Muscle of leg (tissue), 11 donors: ENCODE data around the gene ADGRL3. TPM values are rescaled to one million over a fixed set of nuclear protein-coding genes. Genes with fewer than 3 reads are reported as not detected.

Experiments used
- DNase-seq: peaks from one replicate; pipeline ENCODE4 v3.0.0; 2013
- H3K27ac ChIP-seq: one replicate; pipeline ENCODE4 v1.5.1; 2013; ENCODE audit warnings: mild to moderate bottlenecking, low read length, control low read depth
- H3K27me3 ChIP-seq: one replicate; pipeline ENCODE4 v1.6.1; 2013; ENCODE audit warnings: low read length; ENCODE audit not compliant: control insufficient read depth, insufficient read depth
- H3K36me3 ChIP-seq: one replicate; pipeline ENCODE4 v1.6.1; 2013; ENCODE audit warnings: low read length; ENCODE audit not compliant: control insufficient read depth, insufficient read depth
- H3K4me1 ChIP-seq: one replicate; pipeline ENCODE4 v1.6.1; 2013; ENCODE audit warnings: low read length; ENCODE audit not compliant: control insufficient read depth, insufficient read depth
- H3K4me3 ChIP-seq: one replicate; pipeline ENCODE4 v1.5.1; 2013; ENCODE audit warnings: low read length, control low read depth
- H3K9me3 ChIP-seq: replicated peaks from 2 replicates; pipeline ENCODE4 v1.6.1; 2013; ENCODE audit warnings: low read depth, low read length; ENCODE audit not compliant: control insufficient read depth
- WGBS: methylation state at CpG from one replicate; pipeline ENCODE4 v1.1.5; 2013; ENCODE audit warnings: missing lambda C conversion rate; ENCODE audit not compliant: insufficient coverage; 5-methylcytosine and 5-hydroxymethylcytosine counted together
- polyA plus RNA-seq, 8 donors: library from polyadenylated mRNA; unstranded; fragments of 120-200 nt; gene quantifications; one replicate each; pipeline versions ENCODE4 v1.2.1 to v1.2.3, GENCODE V29; 2013; ENCODE audit warnings: inconsistent platforms in 1 of 8, low replicate concordance in 1 of 8; ENCODE audit not compliant: insufficient read length in 8 of 8, insufficient read depth in 1 of 8
- total RNA-seq: library from RNA; stranded (reverse); fragments of 120-200 nt; gene quantifications from one replicate; pipeline ENCODE4 v1.2.4, GENCODE V29; 2013

Gene ADGRL3
- total and polyA plus RNA-seq, 9 donors: 11.8 to 40.7 (median 24.8) TPM

DNA sequence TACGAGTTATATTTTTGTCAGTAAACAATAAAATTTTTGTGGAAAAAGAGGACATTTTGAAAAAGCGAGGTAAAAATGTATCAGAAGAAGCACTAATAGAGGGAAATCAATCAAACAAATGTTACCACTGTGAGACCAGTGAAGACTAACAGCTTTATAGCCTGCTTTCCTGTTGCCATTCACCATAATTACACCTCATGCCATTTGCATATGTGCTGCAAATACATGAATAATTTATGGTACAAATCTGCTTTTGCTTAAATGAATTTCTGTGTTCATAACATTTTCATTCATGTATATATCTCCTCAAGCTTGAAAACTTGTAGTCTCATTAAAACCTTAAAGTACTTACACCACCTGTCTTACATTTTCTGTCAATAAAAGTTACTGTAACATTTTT lies 830.8 kb downstream of the ADGRL3 start:
- no peaks in the 10 kb centered on the region for H3K27me3 ChIP-seq
- DNase-seq: no peak
- no peaks in the 10 kb centered on the region for H3K36me3 ChIP-seq
- no CpG with 5 or more reads among the region's 2 CpGs for WGBS
- H3K27ac ChIP-seq: no peak overlapping the region
- no peaks in the 10 kb centered on the region for H3K9me3 ChIP-seq
- no peaks in the 10 kb centered on the region for H3K4me1 ChIP-seq
- H3K4me3 ChIP-seq: no peak overlapping the region

GRCh38 chr4:62037571-62037970 lies 837.4 kb downstream of the ADGRL3 start:
- H3K27me3 ChIP-seq: no peaks in the 10 kb centered on the region
- no peaks in the 10 kb centered on the region for H3K36me3 ChIP-seq
- no CpG with 5 or more reads among the region's 5 CpGs for WGBS
- H3K9me3 ChIP-seq: no peaks in the 10 kb centered on the region
- DNase-seq: no peak
- H3K4me3 ChIP-seq: no peak overlapping the region
- no peaks in the 10 kb centered on the region for H3K4me1 ChIP-seq
- no peak overlapping the region for H3K27ac ChIP-seq

DNA sequence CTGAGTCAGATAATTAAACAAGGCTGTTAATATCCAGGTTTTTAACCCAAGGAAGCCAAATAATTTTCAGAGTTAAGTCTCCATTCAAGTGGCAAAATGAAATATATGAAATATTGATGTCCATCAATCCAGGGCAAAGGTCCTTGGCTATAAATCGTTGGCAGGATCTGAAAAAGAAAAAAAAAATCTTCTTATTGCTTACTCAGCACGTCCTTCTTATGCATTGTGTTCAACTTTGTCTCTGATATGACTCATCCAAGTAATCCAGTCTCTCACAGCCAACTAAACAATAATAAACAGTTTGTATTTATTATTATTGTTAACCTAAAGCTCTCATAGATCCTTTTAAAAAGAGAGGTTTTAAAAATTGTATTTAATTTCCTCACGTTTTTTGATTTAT lies 851.2 kb downstream of the ADGRL3 start:
- no peaks in the 10 kb centered on the region for H3K27me3 ChIP-seq
- no peaks in the 10 kb centered on the region for H3K36me3 ChIP-seq
- H3K4me3 ChIP-seq: no peak overlapping the region
- DNase-seq: no peak
- no peaks in the 10 kb centered on the region for H3K9me3 ChIP-seq
- no peaks in the 10 kb centered on the region for H3K4me1 ChIP-seq
- H3K27ac ChIP-seq: no peak overlapping the region
- WGBS: no CpG with 5 or more reads among the region's 3 CpGs

DNA sequence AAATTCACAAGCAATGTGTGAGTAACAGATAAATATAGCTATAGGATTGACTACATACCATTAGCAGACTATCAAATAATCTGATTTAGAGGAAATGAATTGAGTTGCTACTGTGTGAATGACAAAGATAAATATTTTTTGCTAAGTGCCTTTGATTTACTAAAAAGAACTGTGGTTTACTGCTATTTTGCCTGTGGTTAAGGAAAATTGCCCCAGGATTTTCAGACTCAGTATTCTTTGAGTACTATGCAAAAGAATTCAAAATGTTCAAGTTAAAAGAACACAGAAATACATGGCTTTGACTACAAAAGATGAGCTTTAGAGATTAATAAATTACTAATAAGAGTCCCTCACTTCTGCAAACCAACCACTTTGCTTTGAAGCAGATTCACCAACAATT lies 853.8 kb downstream of the ADGRL3 start:
- Histone ChIP-seq H3K27me3 (no peaks in the 10 kb centered on the region), H3K36me3 (no peaks in the 10 kb centered on the region), H3K9me3 (no peaks in the 10 kb centered on the region), H3K27ac (no peak overlapping the region), H3K4me1 (no peaks in the 10 kb centered on the region), H3K4me3 (no peak overlapping the region)
- DNase-seq: no peak

DNA sequence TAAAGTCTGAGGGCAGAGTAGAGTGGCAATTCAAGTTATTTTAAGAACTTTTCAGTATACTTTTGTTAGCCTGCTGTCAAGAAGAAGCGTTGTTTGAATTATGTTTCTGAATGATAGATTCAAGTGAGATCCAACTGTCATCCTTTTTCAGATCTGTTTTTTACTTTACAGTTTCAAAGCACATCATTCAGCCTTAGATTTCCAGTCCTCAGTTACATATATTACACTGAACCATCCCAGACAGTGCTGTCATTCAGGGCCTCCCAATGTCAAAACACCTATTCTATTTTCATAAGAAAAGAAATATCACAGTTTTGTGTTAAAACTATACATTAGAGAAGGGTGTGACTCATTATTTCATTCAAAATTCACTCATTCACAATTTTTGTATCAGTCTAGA lies 856.9 kb downstream of the ADGRL3 start:
- no CpG with 5 or more reads among the region's 1 CpG for WGBS
- H3K27me3 ChIP-seq: no peaks in the 10 kb centered on the region
- DNase-seq: no peak
- no peaks in the 10 kb centered on the region for H3K9me3 ChIP-seq
- H3K27ac ChIP-seq: no peak overlapping the region
- no peaks in the 10 kb centered on the region for H3K4me1 ChIP-seq
- no peak overlapping the region for H3K4me3 ChIP-seq
- no peaks in the 10 kb centered on the region for H3K36me3 ChIP-seq

GRCh38 chr4:62058571-62058970 lies 858.4 kb downstream of the ADGRL3 start:
- Histone ChIP-seq H3K27me3 (no peaks in the 10 kb centered on the region), H3K9me3 (no peaks in the 10 kb centered on the region), H3K27ac (peak overlapping the region; percentile 2), H3K4me1 (no peaks in the 10 kb centered on the region), H3K4me3 (no peak overlapping the region), H3K36me3 (no peaks in the 10 kb centered on the region)
- WGBS: 75% methylated on average over 1 of the region's 4 CpGs
- DNase-seq: peak; percentile 73

- WGBS: 94% methylated on average over 10 of the region's 14 CpGs
- Histone ChIP-seq H3K27ac (no peak overlapping the region), H3K27me3 (no peaks in the 10 kb centered on the region), H3K4me1 (no peaks in the 10 kb centered on the region), H3K36me3 (peaks cover 4% of the 10 kb centered on the region), H3K4me3 (no peak overlapping the region), H3K9me3 (no peaks in the 10 kb centered on the region)
- DNase-seq: no peak
Measured at GRCh38 chr4:62070291-62070852, 870.2 kb downstream of the ADGRL3 start.

GRCh38 chr4:62075089-62075488 lies 875.0 kb downstream of the ADGRL3 start:
- H3K4me1 ChIP-seq: no peaks in the 10 kb centered on the region
- WGBS: no CpG with 5 or more reads among the region's 2 CpGs
- DNase-seq: no peak
- no peaks in the 10 kb centered on the region for H3K27me3 ChIP-seq
- no peaks in the 10 kb centered on the region for H3K9me3 ChIP-seq
- no peak overlapping the region for H3K27ac ChIP-seq
- H3K4me3 ChIP-seq: no peak overlapping the region
- peaks cover 4% of the 10 kb centered on the region for H3K36me3 ChIP-seq

GRCh38 chr4:62075521-62075920 lies 875.4 kb downstream of the ADGRL3 start:
- Histone ChIP-seq H3K4me1 (no peaks in the 10 kb centered on the region), H3K27me3 (no peaks in the 10 kb centered on the region), H3K36me3 (peaks cover 2% of the 10 kb centered on the region), H3K4me3 (no peak overlapping the region), H3K27ac (no peak overlapping the region), H3K9me3 (no peaks in the 10 kb centered on the region)
- no peak for DNase-seq
- no CpG with 5 or more reads among the region's 3 CpGs for WGBS

DNA sequence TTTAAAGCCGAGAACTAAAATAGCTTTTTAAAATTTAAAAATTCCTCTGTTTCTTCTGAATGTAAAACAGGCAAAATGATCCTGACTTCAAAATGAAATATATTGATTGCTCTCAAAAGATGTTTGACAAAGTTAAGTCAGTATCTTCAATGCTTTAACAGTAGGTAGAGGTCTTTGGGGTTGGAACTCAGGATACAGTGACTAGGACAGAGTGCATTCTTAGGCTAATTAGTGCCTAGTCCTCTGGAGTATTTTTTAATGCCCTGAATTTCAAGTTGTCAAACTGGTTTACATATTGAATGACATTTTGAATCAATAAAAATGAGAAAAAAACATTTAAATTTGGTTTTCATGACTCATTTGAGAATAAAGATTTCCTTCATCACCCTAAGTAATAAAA lies 877.3 kb downstream of the ADGRL3 start:
- H3K4me1 ChIP-seq: no peaks in the 10 kb centered on the region
- no peaks in the 10 kb centered on the region for H3K9me3 ChIP-seq
- WGBS: no CpG with 5 or more reads among the region's 1 CpG

GRCh38 chr4:62080431-62080830 lies 880.3 kb downstream of the ADGRL3 start:
- no peaks in the 10 kb centered on the region for H3K9me3 ChIP-seq
- no peak for DNase-seq
- no CpG with 5 or more reads among the region's 1 CpG for WGBS
- no peak overlapping the region for H3K4me3 ChIP-seq
- no peaks in the 10 kb centered on the region for H3K4me1 ChIP-seq
- no peaks in the 10 kb centered on the region for H3K36me3 ChIP-seq
- H3K27ac ChIP-seq: no peak overlapping the region
- H3K27me3 ChIP-seq: no peaks in the 10 kb centered on the region

More for the DNA sequence above, 877.3 kb downstream of the ADGRL3 start:
- Histone ChIP-seq H3K27ac (no peak overlapping the region), H3K4me3 (no peak overlapping the region), H3K36me3 (no peaks in the 10 kb centered on the region), H3K27me3 (no peaks in the 10 kb centered on the region)
- no peak for DNase-seq
